ENCODE results near the gene SH3RF3. TPM values are rescaled to one million over a fixed set of nuclear protein-coding genes. Genes with fewer than 3 reads are reported as not detected.

The SH3RF3 gene
- total RNA-seq, 6 donors from 2014 or later = 4.1 to 21.0 (median 8.0) TPM

GRCh38 chr2:109422071-109422757 is 293.2 kb downstream of the SH3RF3 start:
- Histone ChIP-seq H3K9me3 (no peaks in the 10 kb centered on the region), H3K36me3 (no peaks in the 10 kb centered on the region), H3K27ac (no peak overlapping the region), H3K4me3 (no peak overlapping the region), H3K27me3 (no peaks in the 10 kb centered on the region), H3K4me1 (peaks cover 13 to 19% (median 15%) of the 10 kb centered on the region in 4 donors)
- no peak for TF ChIP-seq POLR2AphosphoS5 (IDR thresholded peaks at IDR 0.05)
- no peak for TF ChIP-seq EP300 (IDR thresholded peaks at IDR 0.05)
- TF ChIP-seq CTCF (IDR thresholded peaks at IDR 0.05) = no peak
- no peak for TF ChIP-seq POLR2A (IDR thresholded peaks at IDR 0.05)
- 90 to 93% methylated on average over 9 to 10 of the region's 10 CpGs for WGBS, 2 donors
- DNase-seq (no peak), ATAC-seq (ENCODE audit: low FRiP score in 2 of 2) (no peak)

- H3K36me3 ChIP-seq = no peaks in the 10 kb centered on the region
- TF ChIP-seq POLR2A (IDR thresholded peaks at IDR 0.05) (no peak), CTCF (IDR thresholded peaks at IDR 0.05) (no peak), POLR2AphosphoS5 (IDR thresholded peaks at IDR 0.05) (no peak), EP300 (IDR thresholded peaks at IDR 0.05) (no peak)
- H3K27me3 ChIP-seq = no peaks in the 10 kb centered on the region
- H3K9me3 ChIP-seq = no peaks in the 10 kb centered on the region
- H3K4me1 ChIP-seq = peaks cover 13 to 19% (median 15%) of the 10 kb centered on the region in 4 donors
- no peak overlapping the region for H3K4me3 ChIP-seq
- DNase-seq (no peak), ATAC-seq (ENCODE audit: low FRiP score in 2 of 2) (no peak)
- H3K27ac ChIP-seq = no peak overlapping the region
- WGBS, 2 donors = 82 to 90% methylated on average over 13 to 16 of the region's 16 CpGs
Observed at GRCh38 chr2:109422758-109423500, 293.9 kb downstream of the SH3RF3 start.

- Histone ChIP-seq H3K4me1 (peaks cover 13 to 19% (median 15%) of the 10 kb centered on the region in 4 donors), H3K27ac (no peak overlapping the region), H3K36me3 (no peaks in the 10 kb centered on the region), H3K4me3 (no peak overlapping the region), H3K27me3 (no peaks in the 10 kb centered on the region), H3K9me3 (no peaks in the 10 kb centered on the region)
- no peak for DNase-seq
- WGBS, 2 donors = 92 to 93% methylated on average over 16 to 22 of the region's 22 CpGs
- ATAC-seq (ENCODE audit: low FRiP score in 2 of 2) = no peak
- TF ChIP-seq EP300 (IDR thresholded peaks at IDR 0.05) = no peak
- TF ChIP-seq POLR2A (IDR thresholded peaks at IDR 0.05) = no peak
- no peak for TF ChIP-seq CTCF (IDR thresholded peaks at IDR 0.05)
- TF ChIP-seq POLR2AphosphoS5 (IDR thresholded peaks at IDR 0.05) = no peak
Observed at GRCh38 chr2:109423556-109424359, 294.8 kb downstream of the SH3RF3 start.

GRCh38 chr2:109425411-109425810 is 296.4 kb downstream of the SH3RF3 start:
- no peaks in the 10 kb centered on the region for H3K9me3 ChIP-seq
- H3K27me3 ChIP-seq = no peaks in the 10 kb centered on the region
- ATAC-seq (ENCODE audit: low FRiP score in 2 of 2) (no peak), DNase-seq (no peak)
- TF ChIP-seq POLR2AphosphoS5 (IDR thresholded peaks at IDR 0.05) (no peak), CTCF (IDR thresholded peaks at IDR 0.05) (no peak), POLR2A (IDR thresholded peaks at IDR 0.05) (no peak), EP300 (IDR thresholded peaks at IDR 0.05) (no peak)
- H3K27ac ChIP-seq = no peak overlapping the region
- H3K36me3 ChIP-seq = no peaks in the 10 kb centered on the region
- WGBS, 2 donors = 59 to 84% methylated on average over 2 to 3 of the region's 3 CpGs
- H3K4me1 ChIP-seq = peaks cover 6 to 8% (median 7%) of the 10 kb centered on the region in 4 donors
- no peak overlapping the region for H3K4me3 ChIP-seq

All from upper lobe of left lung (tissue), 6 donors.